ENCODE data around the gene LAD1. TPM values are rescaled to one million over a fixed set of nuclear protein-coding genes. Genes with fewer than 3 reads are reported as not detected.

The LAD1 gene
- total and polyA plus RNA-seq, 2 of the 13 experiments (the other 11 are each of a cell fraction or from before 2014, with no cell fraction given) = 10.8 to 65.6 TPM

DNA sequence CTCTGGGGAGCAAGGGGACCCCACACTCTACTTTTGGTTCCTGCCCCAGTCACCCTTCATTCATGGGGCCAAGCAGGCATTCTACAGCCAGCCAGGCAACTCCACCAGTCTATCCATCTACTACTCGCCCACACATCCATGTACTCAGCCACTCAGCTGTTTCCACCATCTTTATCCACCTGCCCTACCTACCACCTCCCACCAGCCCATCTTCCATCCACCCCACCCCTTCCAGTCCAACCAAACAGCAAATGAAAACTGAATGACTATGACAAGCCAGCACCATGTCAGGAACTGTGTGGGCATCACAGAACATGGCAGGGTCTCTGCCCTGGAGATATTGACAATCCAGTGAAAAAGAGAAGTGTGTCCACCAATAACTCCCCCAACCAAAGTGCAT is 7.9 kb downstream of the LAD1 start:
- DNase-seq (ENCODE audit: low spot score) (no peak), ATAC-seq (no peak), FAIRE-seq (no peak)
- Histone ChIP-seq H3K36me3 (replicated peaks in 1 of 2; ENCODE audit: control insufficient read depth in 1 of 2, insufficient read depth in 2 of 2, low read length in 2 of 2) (peaks cover 12 to 24% of the 10 kb centered on the region in 2 experiments; a peak in 4 of 5 replicates), H4K20me1 (ENCODE audit: insufficient read depth, low read length) (peaks cover 8% of the 10 kb centered on the region), H3K9ac (ENCODE audit: insufficient read depth, low read depth, low read length) (no peak overlapping the region), H3K4me2 (ENCODE audit: low read depth, low read length) (no peak overlapping the region), H3K79me2 (ENCODE audit: insufficient read depth, low read length) (peaks cover 23% of the 10 kb centered on the region), H3K4me1 (ENCODE audit: insufficient read depth, low read length) (peaks cover 24% of the 10 kb centered on the region), H3K9me3 (ENCODE audit: low read length) (no peaks in the 10 kb centered on the region), H2AFZ (ENCODE audit: low read length) (no peak overlapping the region), H3K27ac (ENCODE audit: extremely low read length, insufficient read depth, low read length) (no peak overlapping the region), H3K4me3 (replicated peaks in 1 of 3; ENCODE audit: insufficient read depth in 1 of 3, low read depth in 2 of 3, low read length in 3 of 3) (no peak overlapping the region), H3K27me3 (ENCODE audit: control insufficient read depth in 1 of 2, insufficient read depth in 2 of 2, low read length in 2 of 2) (no peaks in the 10 kb centered on the region)
- TF ChIP-seq, protein P1, sequence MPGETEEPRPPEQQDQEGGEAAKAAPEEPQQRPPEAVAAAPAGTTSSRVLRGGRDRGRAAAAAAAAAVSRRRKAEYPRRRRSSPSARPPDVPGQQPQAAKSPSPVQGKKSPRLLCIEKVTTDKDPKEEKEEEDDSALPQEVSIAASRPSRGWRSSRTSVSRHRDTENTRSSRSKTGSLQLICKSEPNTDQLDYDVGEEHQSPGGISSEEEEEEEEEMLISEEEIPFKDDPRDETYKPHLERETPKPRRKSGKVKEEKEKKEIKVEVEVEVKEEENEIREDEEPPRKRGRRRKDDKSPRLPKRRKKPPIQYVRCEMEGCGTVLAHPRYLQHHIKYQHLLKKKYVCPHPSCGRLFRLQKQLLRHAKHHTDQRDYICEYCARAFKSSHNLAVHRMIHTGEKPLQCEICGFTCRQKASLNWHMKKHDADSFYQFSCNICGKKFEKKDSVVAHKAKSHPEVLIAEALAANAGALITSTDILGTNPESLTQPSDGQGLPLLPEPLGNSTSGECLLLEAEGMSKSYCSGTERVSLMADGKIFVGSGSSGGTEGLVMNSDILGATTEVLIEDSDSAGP (CRISPR knock-in tag; IDR thresholded peaks at IDR 0.05; ENCODE audit: borderline replicate concordance) = no peak
- TF ChIP-seq, protein P2, sequence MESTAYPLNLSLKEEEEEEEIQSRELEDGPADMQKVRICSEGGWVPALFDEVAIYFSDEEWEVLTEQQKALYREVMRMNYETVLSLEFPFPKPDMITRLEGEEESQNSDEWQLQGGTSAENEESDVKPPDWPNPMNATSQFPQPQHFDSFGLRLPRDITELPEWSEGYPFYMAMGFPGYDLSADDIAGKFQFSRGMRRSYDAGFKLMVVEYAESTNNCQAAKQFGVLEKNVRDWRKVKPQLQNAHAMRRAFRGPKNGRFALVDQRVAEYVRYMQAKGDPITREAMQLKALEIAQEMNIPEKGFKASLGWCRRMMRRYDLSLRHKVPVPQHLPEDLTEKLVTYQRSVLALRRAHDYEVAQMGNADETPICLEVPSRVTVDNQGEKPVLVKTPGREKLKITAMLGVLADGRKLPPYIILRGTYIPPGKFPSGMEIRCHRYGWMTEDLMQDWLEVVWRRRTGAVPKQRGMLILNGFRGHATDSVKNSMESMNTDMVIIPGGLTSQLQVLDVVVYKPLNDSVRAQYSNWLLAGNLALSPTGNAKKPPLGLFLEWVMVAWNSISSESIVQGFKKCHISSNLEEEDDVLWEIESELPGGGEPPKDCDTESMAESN (CRISPR knock-in tag; conservative IDR thresholded peaks at IDR 0.05) = no peak
- TF ChIP-seq ZNF790 (CRISPR knock-in tag; IDR thresholded peaks at IDR 0.05; ENCODE audit: borderline replicate concordance) (no peak), CCDC6 (CRISPR knock-in tag; IDR thresholded peaks at IDR 0.05) (no peak), CEBPB (IDR thresholded peaks at IDR 0.05; ENCODE audit: borderline replicate concordance, low read depth, low read length) (no peak), ZNF460 (CRISPR knock-in tag; IDR thresholded peaks at IDR 0.05; ENCODE audit: borderline replicate concordance) (no peak), NAIF1 (CRISPR knock-in tag; IDR thresholded peaks at IDR 0.05; ENCODE audit: borderline replicate concordance) (no peak), ZNF816 (CRISPR knock-in tag; IDR thresholded peaks at IDR 0.05; ENCODE audit: borderline replicate concordance) (no peak), JUND (CRISPR knock-in tag; IDR thresholded peaks at IDR 0.05) (no peak), ATM (IDR thresholded peaks at IDR 0.05; ENCODE audit: borderline replicate concordance) (no peak), KLF6 (CRISPR knock-in tag; IDR thresholded peaks at IDR 0.05) (no peak), NFE2L1 (CRISPR knock-in tag; IDR thresholded peaks at IDR 0.05; ENCODE audit: borderline replicate concordance) (no peak), NFE2 (CRISPR knock-in tag; IDR thresholded peaks at IDR 0.05) (no peak), ZNF207 (IDR thresholded peaks at IDR 0.05; ENCODE audit: borderline replicate concordance) (no peak), YEATS4 (CRISPR knock-in tag; IDR thresholded peaks at IDR 0.05; ENCODE audit: borderline replicate concordance) (no peak), MBD4 (IDR thresholded peaks at IDR 0.05; ENCODE audit: borderline replicate concordance, low read length) (no peak), RBM22 (optimal IDR thresholded peaks at IDR 0.05; ENCODE audit: low read length) (no peak), ZNF24 (IDR thresholded peaks at IDR 0.05) (no peak)
- TF ChIP-seq, protein P3, sequence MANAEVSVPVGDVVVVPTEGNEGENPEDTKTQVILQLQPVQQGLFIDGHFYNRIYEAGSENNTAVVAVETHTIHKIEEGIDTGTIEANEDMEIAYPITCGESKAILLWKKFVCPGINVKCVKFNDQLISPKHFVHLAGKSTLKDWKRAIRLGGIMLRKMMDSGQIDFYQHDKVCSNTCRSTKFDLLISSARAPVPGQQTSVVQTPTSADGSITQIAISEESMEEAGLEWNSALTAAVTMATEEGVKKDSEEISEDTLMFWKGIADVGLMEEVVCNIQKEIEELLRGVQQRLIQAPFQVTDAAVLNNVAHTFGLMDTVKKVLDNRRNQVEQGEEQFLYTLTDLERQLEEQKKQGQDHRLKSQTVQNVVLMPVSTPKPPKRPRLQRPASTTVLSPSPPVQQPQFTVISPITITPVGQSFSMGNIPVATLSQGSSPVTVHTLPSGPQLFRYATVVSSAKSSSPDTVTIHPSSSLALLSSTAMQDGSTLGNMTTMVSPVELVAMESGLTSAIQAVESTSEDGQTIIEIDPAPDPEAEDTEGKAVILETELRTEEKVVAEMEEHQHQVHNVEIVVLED (CRISPR knock-in tag; IDR thresholded peaks at IDR 0.05; ENCODE audit: borderline replicate concordance) = no peak
- TF ChIP-seq, protein P4, sequence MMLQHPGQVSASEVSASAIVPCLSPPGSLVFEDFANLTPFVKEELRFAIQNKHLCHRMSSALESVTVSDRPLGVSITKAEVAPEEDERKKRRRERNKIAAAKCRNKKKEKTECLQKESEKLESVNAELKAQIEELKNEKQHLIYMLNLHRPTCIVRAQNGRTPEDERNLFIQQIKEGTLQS (CRISPR knock-in tag; IDR thresholded peaks at IDR 0.05) = no peak
- ChIA-PET CTCF (ENCODE audit: low intra/inter-chr PET ratio, low total read pairs) (no interaction called here), POLR2A (interaction anchor here (2.9 kb wide), 1 partner anchor 15 kb away, joined by 15 read pairs; no protein-coding TSS in a partner anchor)
- no TSS peak for BruUV-seq (replicated peaks)
- in situ Hi-C loops (cut with HindIII; ENCODE audit: extremely low pct_ligation_motif_present, low pct_unique_long_range_greater_than_20kb) (no loop called here), intact Hi-C loops (cut with micrococcal nuclease; ENCODE audit: unreplicated experiment) (no loop called here)
- 92% methylated on average over 1 of the region's 1 CpG for whole genome bisulfite sequencing (ENCODE audit: low lambda C conversion rate)

All from HepG2 (cell line).